SKM-1 treated with dmso at 0.1 percent for 144 hours (cell line): ENCODE results near the gene ADA.
A peak's percentile ranks its signal among the peaks of the same experiment; 100 is the strongest.
"Not testable (repeated sequence)": the region's sequence is repeated elsewhere in the genome, so short reads cannot be mapped to it uniquely, and the experiment has no call there.

Source experiments
- DNase-seq: peaks from one replicate; lab custom pipeline; 2025; ENCODE audit not compliant: unreplicated experiment; lab: John Stamatoyannopoulos, UW

The ADA gene

GRCh38 chr20:44678990-44679611 is 27.6 kb upstream of the ADA start:
- DNase-seq = no peak

DNA sequence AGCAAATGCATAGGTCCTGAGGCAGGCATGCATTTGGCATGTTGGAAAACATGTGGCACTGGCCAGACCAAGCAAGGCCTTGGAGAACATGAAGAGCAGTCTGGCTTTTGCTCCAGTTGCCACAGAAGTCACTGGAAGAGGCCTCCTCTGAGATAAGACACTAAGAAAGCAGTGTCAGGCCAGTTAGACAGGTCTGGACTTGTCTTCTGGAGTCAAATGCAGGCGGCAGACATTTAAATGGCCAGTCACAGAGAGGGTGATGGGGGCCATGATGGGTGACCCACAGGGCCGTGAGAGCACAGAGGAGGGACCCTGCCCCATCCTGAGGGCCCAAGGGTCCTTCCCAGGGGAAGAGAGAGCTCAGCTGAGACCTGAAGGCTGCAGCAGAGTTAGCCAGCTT is 26.7 kb upstream of the ADA start:
- no peak for DNase-seq

DNA sequence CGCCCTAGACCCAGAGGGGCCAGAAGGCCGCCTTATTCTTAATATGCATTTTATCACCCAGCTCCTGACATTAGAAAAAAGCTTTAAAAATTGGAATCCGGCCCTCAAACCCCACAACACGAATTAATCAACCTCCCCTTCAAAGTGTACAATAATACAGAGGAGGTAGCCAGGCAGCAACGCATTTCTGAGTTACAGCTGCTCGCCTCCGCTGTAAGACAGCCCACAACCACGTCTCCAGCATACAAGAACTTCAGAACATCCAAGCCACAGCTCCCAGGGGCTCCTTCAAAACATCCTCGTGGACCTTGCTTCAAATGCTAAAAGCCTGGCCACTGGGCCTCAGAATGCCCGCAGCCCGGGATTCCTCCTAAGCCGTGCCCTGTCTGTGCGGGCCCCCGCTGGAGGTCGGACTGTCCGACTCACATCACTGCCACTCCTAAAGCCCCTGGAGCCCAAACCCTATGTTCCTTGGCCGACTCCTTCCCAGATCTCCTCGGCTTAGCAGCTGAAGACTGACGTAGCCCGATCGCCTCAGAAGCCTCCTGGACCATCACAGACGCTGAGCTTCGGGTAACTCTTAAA is 20.9 kb upstream of the ADA start:
- not testable (repeated sequence) for DNase-seq

- DNase-seq = not testable (repeated sequence)
Measured at GRCh38 chr20:44671541-44671940, 20.0 kb upstream of the ADA start.

GRCh38 chr20:44670851-44671250 is 19.4 kb upstream of the ADA start:
- DNase-seq = not testable (repeated sequence)

DNA sequence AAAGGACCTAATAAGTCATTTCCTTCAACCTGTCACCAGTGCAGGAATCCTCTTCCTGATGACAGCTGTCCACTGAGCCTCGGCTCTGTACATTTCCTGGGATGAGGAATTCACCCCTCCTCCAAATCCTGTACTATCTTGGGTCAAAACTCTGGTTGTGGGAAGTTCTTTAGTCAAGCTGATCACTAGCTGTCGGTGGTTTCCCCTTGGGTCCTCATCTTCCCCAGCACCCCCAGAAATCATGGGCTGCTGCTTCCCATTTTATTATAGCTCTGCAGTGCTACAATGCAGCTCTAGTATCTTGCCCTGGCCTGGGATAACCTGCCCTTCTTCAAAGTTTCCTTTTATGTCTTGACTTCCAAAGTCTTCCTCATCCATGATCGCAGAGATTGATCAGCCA is 14.6 kb upstream of the ADA start:
- no peak for DNase-seq

- DNase-seq = peak; percentile 76
Measured at GRCh38 chr20:44664131-44664530, 12.6 kb upstream of the ADA start.

- no peak for DNase-seq
Measured at GRCh38 chr20:44662261-44662660, 10.8 kb upstream of the ADA start.

- DNase-seq = no peak
Measured at GRCh38 chr20:44660581-44660980, 9.1 kb upstream of the ADA start.

GRCh38 chr20:44659931-44660330 is 8.4 kb upstream of the ADA start:
- no peak for DNase-seq

DNA sequence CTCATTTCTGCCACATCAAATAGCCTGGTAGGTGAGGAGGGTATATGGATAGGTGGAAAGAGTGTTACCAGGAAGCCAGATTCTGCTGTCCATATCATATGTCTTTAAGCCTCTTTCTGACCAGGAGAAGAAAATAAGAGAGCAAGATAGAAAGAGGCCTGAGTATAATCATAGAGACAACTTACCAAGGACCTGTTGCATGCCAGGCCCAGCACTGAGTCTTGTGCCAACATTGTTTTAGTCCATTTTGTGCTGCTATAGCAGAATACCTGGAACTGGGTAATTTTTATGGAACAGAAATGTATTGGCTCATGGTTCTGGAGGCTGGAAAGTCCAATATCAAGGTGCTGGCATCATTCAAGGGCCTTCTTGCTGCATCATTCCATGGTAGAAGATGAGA is 7.3 kb upstream of the ADA start:
- DNase-seq = no peak

DNA sequence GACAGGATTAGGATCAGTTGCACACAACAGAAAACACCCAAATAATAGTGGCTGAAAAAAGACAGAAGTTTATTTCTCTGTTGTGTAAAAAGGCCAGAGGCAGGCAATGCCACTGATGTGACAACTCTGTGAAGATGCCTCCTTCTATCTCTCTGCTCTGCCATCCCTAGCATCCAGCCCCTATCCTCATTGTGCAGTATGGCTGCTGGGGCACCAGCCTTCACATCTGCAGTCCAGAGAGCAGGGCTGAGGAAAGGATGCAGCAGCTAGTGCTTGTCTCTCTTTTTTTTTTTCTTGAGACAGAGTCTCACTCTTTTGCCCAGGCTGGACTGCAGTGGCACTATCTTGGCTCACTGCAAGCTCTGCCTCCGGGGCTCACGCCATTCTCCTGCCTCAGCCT is 6.4 kb upstream of the ADA start:
- no peak for DNase-seq

DNA sequence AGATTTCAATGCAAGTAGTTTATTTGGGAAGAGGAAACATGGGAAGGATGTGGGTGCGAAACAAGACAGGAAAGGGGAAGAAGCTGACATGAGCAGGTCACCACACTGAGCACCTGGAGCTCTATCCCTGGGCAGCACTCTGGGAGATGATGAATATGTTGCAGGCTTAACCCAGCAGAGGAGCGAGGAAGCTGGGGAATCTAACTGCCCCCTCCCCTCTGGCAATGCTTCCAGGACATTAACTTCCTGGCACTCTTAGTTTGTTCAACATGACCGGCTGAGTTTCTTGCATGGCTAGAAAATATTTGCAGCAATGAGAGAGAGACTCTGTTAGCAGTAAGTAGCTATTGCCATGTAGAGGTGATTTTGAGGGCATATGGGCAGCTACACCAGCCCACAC is 4.9 kb upstream of the ADA start:
- DNase-seq = no peak

- DNase-seq = not testable (repeated sequence)
Measured at GRCh38 chr20:44654210-44654609, 2.7 kb upstream of the ADA start.

GRCh38 chr20:44653546-44653945 is 2.0 kb upstream of the ADA start:
- DNase-seq = no peak

- no peak for DNase-seq
Measured at GRCh38 chr20:44651434-44651683, 140 bp downstream of the ADA start.

DNA sequence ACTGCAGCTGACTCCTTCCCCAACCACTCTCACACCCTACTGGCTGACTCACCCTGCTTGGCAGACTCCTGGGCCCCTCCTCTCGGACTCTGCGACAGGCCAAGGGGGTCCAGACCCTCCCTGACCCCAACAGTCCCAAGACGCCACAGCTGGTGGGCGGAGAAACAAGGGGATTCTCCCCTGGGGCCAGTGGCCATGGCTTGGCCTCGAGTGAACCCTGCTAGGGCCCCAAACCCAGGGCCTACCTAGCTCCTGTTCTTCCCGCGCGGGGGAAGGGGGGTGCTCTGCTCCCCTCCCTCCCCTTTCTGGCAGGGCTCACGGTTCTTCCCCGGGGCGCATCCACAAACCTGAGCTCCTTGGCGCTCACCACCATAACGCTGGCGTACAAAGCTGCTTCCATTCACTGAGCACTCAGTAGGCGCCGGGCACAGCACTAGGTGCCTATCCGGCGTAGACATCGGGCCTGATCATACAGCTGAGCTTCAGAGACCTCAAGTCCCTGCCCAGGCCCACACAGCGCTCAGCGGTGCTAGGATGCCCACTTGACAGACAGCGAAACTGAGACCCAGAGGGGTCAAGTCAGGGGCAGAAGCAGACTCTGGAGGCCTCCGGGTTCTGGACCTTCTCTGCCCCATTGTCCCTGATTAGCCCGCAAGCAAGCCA is 597 bp downstream of the ADA start:
- no peak for DNase-seq

DNA sequence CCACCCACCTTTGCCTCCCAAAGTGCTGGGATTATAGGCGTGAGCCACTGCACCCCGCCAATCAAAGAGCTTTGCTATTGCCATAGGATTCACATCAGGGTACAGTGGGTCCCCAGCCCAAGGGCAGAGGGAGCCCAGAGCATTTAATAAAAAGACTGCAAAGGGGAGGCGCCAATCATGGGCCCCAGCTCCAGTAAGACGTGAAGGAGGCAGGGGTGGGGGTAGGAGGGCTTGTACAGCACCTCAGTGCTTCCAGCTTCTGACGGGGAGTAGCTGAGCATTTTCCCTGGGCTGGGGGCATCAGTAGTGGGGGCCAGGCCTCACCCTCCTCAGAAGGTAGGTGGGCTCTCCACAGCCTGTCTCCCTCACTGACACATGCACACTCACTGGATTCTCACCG is 1.5 kb downstream of the ADA start:
- DNase-seq = no peak

DNA sequence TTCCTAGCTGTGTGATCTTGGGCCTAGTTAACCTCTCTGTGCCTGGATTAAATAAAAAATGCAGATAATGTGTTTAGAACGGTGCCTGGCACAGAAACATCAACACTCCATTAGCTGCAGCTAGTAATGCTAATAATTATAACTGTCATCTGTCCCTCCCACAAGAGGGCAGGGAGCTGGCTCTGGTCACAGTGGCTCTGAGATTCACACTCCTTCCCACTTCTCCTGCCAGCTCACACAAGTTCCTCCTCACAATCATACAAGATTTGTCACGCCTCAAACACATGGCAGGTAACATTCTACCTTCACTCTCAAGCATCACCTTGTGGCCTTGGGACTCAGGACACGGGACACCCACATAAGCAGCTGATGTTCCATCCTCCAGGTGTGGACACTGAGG is 2.4 kb downstream of the ADA start:
- no peak for DNase-seq

DNA sequence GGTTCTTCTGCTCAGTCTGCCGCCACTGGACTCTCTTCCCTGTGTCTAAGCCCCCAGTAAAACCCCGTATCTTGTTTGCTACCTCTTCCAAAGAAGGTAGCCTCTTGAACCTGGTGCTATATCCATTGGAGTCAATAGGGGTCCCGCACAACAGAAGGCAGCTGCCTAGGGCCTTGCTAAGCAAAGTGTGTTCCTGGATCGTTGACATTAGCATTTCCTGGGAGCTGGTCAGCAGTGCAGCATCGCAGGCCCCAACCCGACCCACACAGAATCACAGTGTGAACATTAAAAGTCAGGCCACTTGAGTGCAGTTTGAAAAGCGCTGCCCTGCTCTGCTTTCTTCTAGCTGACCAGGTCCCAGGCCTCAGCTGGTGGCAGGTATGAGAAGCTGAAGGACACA is 2.9 kb downstream of the ADA start:
- DNase-seq = no peak

- no peak for DNase-seq
Measured at GRCh38 chr20:44648068-44648467, 3.4 kb downstream of the ADA start.

DNA sequence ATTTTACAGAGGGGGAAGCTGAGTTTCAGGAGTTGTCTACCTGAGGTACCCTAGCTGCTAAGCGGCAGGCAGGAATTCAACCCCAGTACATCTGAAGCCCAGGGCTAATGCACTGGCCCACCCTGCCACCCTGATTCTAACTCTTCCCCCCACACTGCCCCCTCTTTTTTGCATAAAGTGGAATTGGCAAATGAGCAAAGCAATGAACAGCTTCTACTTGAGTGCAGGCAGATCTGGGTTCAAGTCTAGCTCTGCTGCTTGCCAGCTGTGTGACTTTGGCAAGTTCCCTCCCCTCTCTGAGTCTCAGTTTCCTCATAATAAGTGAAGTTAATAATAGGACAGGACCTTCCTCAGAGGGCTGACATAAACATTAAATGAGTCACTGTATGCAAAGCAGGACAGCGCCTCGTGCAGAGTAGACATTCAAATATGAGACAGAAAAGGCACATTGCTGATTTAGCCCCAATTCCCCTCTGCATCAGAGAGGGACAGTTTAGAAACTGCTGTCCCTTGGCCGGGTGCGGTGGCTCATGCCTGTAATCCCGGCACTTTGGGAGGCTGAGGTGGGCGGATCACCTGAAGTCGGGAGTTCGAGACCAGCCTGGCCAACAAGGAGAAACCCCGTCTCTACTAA is 4.7 kb downstream of the ADA start:
- peak; percentile 78 for DNase-seq
